Upper lobe of left lung (tissue), 6 donors: ENCODE results near the gene OR51E1. TPM values are rescaled to one million over a fixed set of nuclear protein-coding genes. Genes with fewer than 3 reads are reported as not detected.

ENCODE experiments used
- ATAC-seq, 2 donors: fragments of 200-7000 bp; cut with Tn5 transposase; one replicate each; pipeline ENCODE4 v1.9.1; 2022; ENCODE audit warnings: mild to moderate bottlenecking in 2 of 2, moderate library complexity in 2 of 2; ENCODE audit not compliant: low FRiP score in 2 of 2
- DNase-seq, 2 donors: peaks; one replicate each; pipeline ENCODE4 v3.0.0-alpha.2; 2019 to 2020
- H3K27ac ChIP-seq, 4 donors: fragments of 200-600 bp; sonication (generic); one replicate each; pipeline ENCODE4 v1.5.1; 2016 to 2019
- H3K27me3 ChIP-seq, 4 donors: fragments of 200-600 bp; sonication (generic); one replicate each; pipeline ENCODE4 v1.5.1; 2017 to 2019
- H3K36me3 ChIP-seq, 4 donors: fragments of 200-600 bp; sonication (generic); one replicate each; pipeline ENCODE4 v1.5.1; 2016 to 2019
- H3K4me1 ChIP-seq, 4 donors: fragments of 200-600 bp; sonication (generic); one replicate each; pipeline ENCODE4 v1.5.1; 2018 to 2019
- H3K4me3 ChIP-seq, 4 donors: fragments of 200-600 bp; sonication (generic); one replicate each; pipeline ENCODE4 v1.5.1; 2017 to 2019; ENCODE audit warnings: mild to moderate bottlenecking in 2 of 4, moderate library complexity in 1 of 4
- H3K9me3 ChIP-seq, 4 donors: fragments of 200-600 bp; sonication (generic); one replicate each; pipeline ENCODE4 v1.5.1; 2018 to 2019
- CTCF ChIP-seq, 6 experiments: fragments of 450-650 bp in 4 of 6; fragments of 200-600 bp in 2 of 6; sonication (generic) in 2 of 6; IDR thresholded peaks; one replicate each; pipeline ENCODE4 v1.5.1; 2016 to 2019; ENCODE audit warnings: antibody characterized with exemption in 6 of 6
- EP300 ChIP-seq, 4 donors: sonication (generic); formaldehyde crosslinking; IDR thresholded peaks; one replicate each; pipeline ENCODE4 v1.5.1; 2017; ENCODE audit warnings: antibody characterized with exemption in 4 of 4, control low read depth in 2 of 4
- POLR2A ChIP-seq, 4 donors: fragments of 450-650 bp; IDR thresholded peaks; one replicate each; pipeline ENCODE4 v1.5.1; 2016 to 2017; ENCODE audit warnings: antibody characterized with exemption in 4 of 4, mild to moderate bottlenecking in 2 of 4
- POLR2AphosphoS5 ChIP-seq, 2 donors: sonication (generic); formaldehyde crosslinking; IDR thresholded peaks; one replicate each; pipeline ENCODE4 v1.5.1; 2017; ENCODE audit warnings: antibody characterized with exemption in 2 of 2
- WGBS, 2 donors: methylation state at CpG; one replicate each; pipeline ENCODE4 v1.1.5; 2017 to 2018; 5-methylcytosine and 5-hydroxymethylcytosine counted together
- total RNA-seq, 6 donors: library from RNA; depleted of rRNA in 4 of 6; stranded (reverse); fragments of >200 nt in 4 of 6; gene quantifications; one replicate each; pipeline versions ENCODE4 v1.1.0 to v1.2.1, GENCODE V29; 2016 to 2021
- donor health status: DM: no; HTN: no; CAD: no; lungs with moderate emphysema.
- donor health status: DM: no; HTN: yes; CAD: no; lungs with severe emphysema.

The OR51E1 gene
- total RNA-seq, 6 donors from 2014 or later = not detected

- 66 to 73% methylated on average over 2 of the region's 2 CpGs for WGBS, 2 donors
- H3K36me3 ChIP-seq = no peaks in the 10 kb centered on the region
- DNase-seq (no peak), ATAC-seq (no peak)
- H3K4me1 ChIP-seq = no peaks in the 10 kb centered on the region
- no peak for TF ChIP-seq POLR2AphosphoS5 (IDR thresholded peaks at IDR 0.05)
- no peak for TF ChIP-seq EP300 (IDR thresholded peaks at IDR 0.05)
- no peak for TF ChIP-seq CTCF (IDR thresholded peaks at IDR 0.05)
- TF ChIP-seq POLR2A (IDR thresholded peaks at IDR 0.05) = no peak
- no peaks in the 10 kb centered on the region for H3K27me3 ChIP-seq
- no peak overlapping the region for H3K27ac ChIP-seq
- H3K9me3 ChIP-seq = no peaks in the 10 kb centered on the region
- H3K4me3 ChIP-seq = no peak overlapping the region
Measured at GRCh38 chr11:4673781-4674180, 30.0 kb downstream of the OR51E1 start.

DNA sequence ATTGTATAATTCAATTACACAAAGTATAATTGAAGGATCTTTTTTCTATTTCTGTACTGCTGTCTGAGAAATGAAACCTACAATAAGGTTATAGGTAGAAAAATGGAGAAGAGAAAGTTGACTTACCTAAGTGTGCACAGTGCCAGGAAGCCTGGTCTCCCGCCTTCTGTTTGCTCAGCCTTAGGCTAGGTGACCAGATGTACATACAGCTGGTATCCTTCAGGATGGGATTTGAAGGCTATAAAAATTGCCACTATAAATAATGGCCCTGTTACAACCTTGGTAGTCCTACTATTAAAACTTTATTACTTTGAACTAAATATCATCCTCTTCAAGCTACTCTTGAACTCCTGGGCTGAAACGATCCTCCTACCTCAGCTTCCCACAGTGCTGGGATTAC lies 34.2 kb downstream of the OR51E1 start:
- H3K27ac ChIP-seq = no peak overlapping the region
- no peaks in the 10 kb centered on the region for H3K9me3 ChIP-seq
- H3K4me1 ChIP-seq = no peaks in the 10 kb centered on the region
- no peak for TF ChIP-seq POLR2A (IDR thresholded peaks at IDR 0.05)
- TF ChIP-seq POLR2AphosphoS5 (IDR thresholded peaks at IDR 0.05) = no peak
- no peak for TF ChIP-seq CTCF (IDR thresholded peaks at IDR 0.05)
- DNase-seq = no peak
- 80 to 88% methylated on average over 2 of the region's 2 CpGs for WGBS, 2 donors
- no peaks in the 10 kb centered on the region for H3K27me3 ChIP-seq
- no peak overlapping the region for H3K4me3 ChIP-seq
- no peak for ATAC-seq
- H3K36me3 ChIP-seq = no peaks in the 10 kb centered on the region

DNA sequence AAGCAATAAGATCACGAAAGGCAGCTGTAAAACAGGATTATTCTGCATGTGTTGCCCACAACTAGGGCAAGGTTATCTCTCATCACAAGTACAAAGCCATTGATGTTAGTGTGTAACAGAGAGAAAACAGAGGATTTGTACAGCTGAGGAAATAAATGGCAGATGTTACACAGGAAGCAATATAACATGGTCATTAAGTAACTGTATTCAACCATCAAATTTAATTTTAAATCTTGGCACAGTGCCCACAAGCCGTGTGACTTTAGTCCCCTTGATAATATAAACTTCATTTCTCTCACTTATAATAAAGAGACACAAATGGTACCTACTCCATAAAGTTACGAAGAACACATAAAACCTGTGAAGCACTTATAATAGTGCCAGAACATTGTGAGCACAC lies 36.6 kb downstream of the OR51E1 start:
- WGBS, 2 donors = 47 to 50% methylated on average over 3 of the region's 3 CpGs
- no peak overlapping the region for H3K27ac ChIP-seq
- H3K9me3 ChIP-seq = no peaks in the 10 kb centered on the region
- no peak for DNase-seq
- H3K27me3 ChIP-seq = no peaks in the 10 kb centered on the region
- no peaks in the 10 kb centered on the region for H3K4me1 ChIP-seq
- no peak overlapping the region for H3K4me3 ChIP-seq
- no peaks in the 10 kb centered on the region for H3K36me3 ChIP-seq
- TF ChIP-seq POLR2AphosphoS5 (IDR thresholded peaks at IDR 0.05) = no peak
- TF ChIP-seq CTCF (IDR thresholded peaks at IDR 0.05) = no peak
- TF ChIP-seq EP300 (IDR thresholded peaks at IDR 0.05) = no peak
- TF ChIP-seq POLR2A (IDR thresholded peaks at IDR 0.05) = no peak
- ATAC-seq = no peak

- no peaks in the 10 kb centered on the region for H3K36me3 ChIP-seq
- no peak overlapping the region for H3K27ac ChIP-seq
- TF ChIP-seq POLR2A (IDR thresholded peaks at IDR 0.05) = no peak
- TF ChIP-seq POLR2AphosphoS5 (IDR thresholded peaks at IDR 0.05) = no peak
- TF ChIP-seq CTCF (IDR thresholded peaks at IDR 0.05) = no peak
- TF ChIP-seq EP300 (IDR thresholded peaks at IDR 0.05) = no peak
- 67 to 74% methylated on average over 2 of the region's 2 CpGs for WGBS, 2 donors
- ATAC-seq (no peak), DNase-seq (no peak)
- no peak overlapping the region for H3K4me3 ChIP-seq
- H3K4me1 ChIP-seq = no peaks in the 10 kb centered on the region
- H3K9me3 ChIP-seq = no peaks in the 10 kb centered on the region
- no peaks in the 10 kb centered on the region for H3K27me3 ChIP-seq
Measured at GRCh38 chr11:4682623-4683419, 39.0 kb downstream of the OR51E1 start.
